Hepatocyte (in vitro differentiated cells): ENCODE results near the gene TMEM131.

Experiments used
- EZH2 ChIP-seq: fragments of 200-600 bp; sonication (generic); IDR thresholded peaks from 2 replicates; pipeline ENCODE4 v1.6.1; 2016; ENCODE audit warnings: antibody characterized with exemption, mild to moderate bottlenecking, borderline replicate concordance
- TF ChIP-seq, protein P1 (sequence below): fragments of 200-600 bp; sonication (generic); IDR thresholded peaks from 2 replicates; pipeline ENCODE4 v1.5.1; 2016; ENCODE audit warnings: antibody characterized with exemption, mild to moderate bottlenecking; ENCODE audit not compliant: poor library complexity

DNA sequence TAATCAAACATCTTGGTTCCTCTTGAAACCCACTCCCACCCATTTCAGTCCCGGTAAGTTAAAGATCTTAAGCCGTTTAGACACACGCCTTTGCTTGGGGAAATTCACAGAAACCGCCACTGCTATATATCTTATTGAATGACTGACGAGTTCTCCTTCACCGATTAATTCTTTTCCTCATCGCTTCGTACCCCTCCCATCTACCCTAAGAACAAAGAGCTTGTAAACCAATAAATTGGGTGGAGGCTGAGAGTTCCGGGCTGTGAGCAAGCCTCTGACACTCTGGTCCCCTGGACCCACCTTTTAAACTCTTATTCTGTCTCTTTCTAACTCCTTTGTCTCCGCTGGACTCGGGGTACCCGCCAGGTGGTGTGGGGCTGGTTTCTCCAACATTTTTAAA lies 30.6 kb downstream of the TMEM131 start:
- no peak for TF ChIP-seq EZH2
- TF ChIP-seq, protein P1, sequence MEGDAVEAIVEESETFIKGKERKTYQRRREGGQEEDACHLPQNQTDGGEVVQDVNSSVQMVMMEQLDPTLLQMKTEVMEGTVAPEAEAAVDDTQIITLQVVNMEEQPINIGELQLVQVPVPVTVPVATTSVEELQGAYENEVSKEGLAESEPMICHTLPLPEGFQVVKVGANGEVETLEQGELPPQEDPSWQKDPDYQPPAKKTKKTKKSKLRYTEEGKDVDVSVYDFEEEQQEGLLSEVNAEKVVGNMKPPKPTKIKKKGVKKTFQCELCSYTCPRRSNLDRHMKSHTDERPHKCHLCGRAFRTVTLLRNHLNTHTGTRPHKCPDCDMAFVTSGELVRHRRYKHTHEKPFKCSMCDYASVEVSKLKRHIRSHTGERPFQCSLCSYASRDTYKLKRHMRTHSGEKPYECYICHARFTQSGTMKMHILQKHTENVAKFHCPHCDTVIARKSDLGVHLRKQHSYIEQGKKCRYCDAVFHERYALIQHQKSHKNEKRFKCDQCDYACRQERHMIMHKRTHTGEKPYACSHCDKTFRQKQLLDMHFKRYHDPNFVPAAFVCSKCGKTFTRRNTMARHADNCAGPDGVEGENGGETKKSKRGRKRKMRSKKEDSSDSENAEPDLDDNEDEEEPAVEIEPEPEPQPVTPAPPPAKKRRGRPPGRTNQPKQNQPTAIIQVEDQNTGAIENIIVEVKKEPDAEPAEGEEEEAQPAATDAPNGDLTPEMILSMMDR: no peak
